SU-DHL-6 (cell line): Measurements from ENCODE around the gene FBXL3.

Experiments used
- EZH2phosphoT487 ChIP-seq: fragments of 200-600 bp; sonication (generic), shearing (Covaris generic); conservative IDR thresholded peaks from 2 replicates; pipeline ENCODE4 v1.6.1; 2018; ENCODE audit warnings: mild to moderate bottlenecking, antibody characterized with exemption, low read length, moderate library complexity, mixed read lengths
- TF ChIP-seq, protein P1 (sequence below): fragments of 200-600 bp; sonication (generic); IDR thresholded peaks from one replicate; pipeline ENCODE4 v1.5.1; 2017; ENCODE audit warnings: antibody characterized with exemption, mild to moderate bottlenecking, low read length, moderate library complexity; ENCODE audit not compliant: insufficient read depth, poor library complexity, severe bottlenecking

- TF ChIP-seq, protein P1, sequence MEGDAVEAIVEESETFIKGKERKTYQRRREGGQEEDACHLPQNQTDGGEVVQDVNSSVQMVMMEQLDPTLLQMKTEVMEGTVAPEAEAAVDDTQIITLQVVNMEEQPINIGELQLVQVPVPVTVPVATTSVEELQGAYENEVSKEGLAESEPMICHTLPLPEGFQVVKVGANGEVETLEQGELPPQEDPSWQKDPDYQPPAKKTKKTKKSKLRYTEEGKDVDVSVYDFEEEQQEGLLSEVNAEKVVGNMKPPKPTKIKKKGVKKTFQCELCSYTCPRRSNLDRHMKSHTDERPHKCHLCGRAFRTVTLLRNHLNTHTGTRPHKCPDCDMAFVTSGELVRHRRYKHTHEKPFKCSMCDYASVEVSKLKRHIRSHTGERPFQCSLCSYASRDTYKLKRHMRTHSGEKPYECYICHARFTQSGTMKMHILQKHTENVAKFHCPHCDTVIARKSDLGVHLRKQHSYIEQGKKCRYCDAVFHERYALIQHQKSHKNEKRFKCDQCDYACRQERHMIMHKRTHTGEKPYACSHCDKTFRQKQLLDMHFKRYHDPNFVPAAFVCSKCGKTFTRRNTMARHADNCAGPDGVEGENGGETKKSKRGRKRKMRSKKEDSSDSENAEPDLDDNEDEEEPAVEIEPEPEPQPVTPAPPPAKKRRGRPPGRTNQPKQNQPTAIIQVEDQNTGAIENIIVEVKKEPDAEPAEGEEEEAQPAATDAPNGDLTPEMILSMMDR: no peak
- no peak for TF ChIP-seq EZH2phosphoT487
Measured at GRCh38 chr13:77009011-77009410, 17.9 kb downstream of the FBXL3 start.
